MM.1S (cell line): ENCODE measurements around the gene HOMER2.

Experiments used
- EZH2 ChIP-seq: fragments of 300-600 bp; sonication (generic); optimal IDR thresholded peaks from 2 replicates; pipeline ENCODE3; 2017; ENCODE audit warnings: low read depth, mild to moderate bottlenecking, antibody characterized with exemption, low read length, mixed read lengths
- EZH2phosphoT487 ChIP-seq: fragments of 300-600 bp; sonication (generic); IDR thresholded peaks from 2 replicates; pipeline ENCODE4 v1.6.1; 2018; ENCODE audit warnings: antibody characterized with exemption, low read length
- TF ChIP-seq, protein P1 (sequence below): fragments of 300-600 bp; sonication (generic); IDR thresholded peaks from 2 replicates; pipeline ENCODE4 v1.5.1; 2016; ENCODE audit warnings: antibody characterized with exemption, low read length, mixed read lengths

DNA sequence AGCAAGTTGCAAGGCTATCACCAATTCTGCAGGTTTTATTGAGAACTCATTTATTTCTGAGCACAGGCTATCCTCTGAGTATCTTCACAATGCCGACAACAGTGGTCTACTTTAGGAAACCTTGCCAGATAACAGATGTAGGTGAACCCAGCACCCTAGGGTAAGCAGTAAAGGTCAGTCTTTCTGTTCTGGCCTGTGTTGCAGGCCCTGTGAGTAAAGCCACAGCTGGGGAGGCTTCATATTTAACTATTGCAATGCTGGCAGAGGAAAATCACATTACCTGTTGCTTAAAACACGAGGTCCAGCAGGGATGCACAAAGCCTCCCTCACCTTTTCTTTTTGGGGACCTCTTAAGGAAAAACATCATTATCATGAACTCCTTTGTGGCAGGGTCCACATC, 87.6 kb downstream of the HOMER2 start:
- TF ChIP-seq, protein P1, sequence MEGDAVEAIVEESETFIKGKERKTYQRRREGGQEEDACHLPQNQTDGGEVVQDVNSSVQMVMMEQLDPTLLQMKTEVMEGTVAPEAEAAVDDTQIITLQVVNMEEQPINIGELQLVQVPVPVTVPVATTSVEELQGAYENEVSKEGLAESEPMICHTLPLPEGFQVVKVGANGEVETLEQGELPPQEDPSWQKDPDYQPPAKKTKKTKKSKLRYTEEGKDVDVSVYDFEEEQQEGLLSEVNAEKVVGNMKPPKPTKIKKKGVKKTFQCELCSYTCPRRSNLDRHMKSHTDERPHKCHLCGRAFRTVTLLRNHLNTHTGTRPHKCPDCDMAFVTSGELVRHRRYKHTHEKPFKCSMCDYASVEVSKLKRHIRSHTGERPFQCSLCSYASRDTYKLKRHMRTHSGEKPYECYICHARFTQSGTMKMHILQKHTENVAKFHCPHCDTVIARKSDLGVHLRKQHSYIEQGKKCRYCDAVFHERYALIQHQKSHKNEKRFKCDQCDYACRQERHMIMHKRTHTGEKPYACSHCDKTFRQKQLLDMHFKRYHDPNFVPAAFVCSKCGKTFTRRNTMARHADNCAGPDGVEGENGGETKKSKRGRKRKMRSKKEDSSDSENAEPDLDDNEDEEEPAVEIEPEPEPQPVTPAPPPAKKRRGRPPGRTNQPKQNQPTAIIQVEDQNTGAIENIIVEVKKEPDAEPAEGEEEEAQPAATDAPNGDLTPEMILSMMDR = no peak
- TF ChIP-seq EZH2 = no peak
- no peak for TF ChIP-seq EZH2phosphoT487
